Effector memory CD4-positive, alpha-beta T cell (primary cell): ENCODE results near the gene TCAP.
A peak's percentile ranks its signal among the peaks of the same experiment; 100 is the strongest.

Experiments
- DNase-seq, 3 donors: peaks; one replicate each; pipeline ENCODE4 v3.0.0-alpha.2; 2020
- H3K27ac ChIP-seq: 2 replicates; pipeline ENCODE4 v1.7.0; 2013; ENCODE audit warnings: mild to moderate bottlenecking, low read length, moderate library complexity; ENCODE audit not compliant: insufficient read depth, poor library complexity, severe bottlenecking
- H3K27me3 ChIP-seq: replicated peaks from 2 replicates; pipeline ENCODE4 v1.7.0; 2013; ENCODE audit warnings: mild to moderate bottlenecking, low read length; ENCODE audit not compliant: insufficient read depth, control insufficient read depth, poor library complexity, severe bottlenecking
- H3K36me3 ChIP-seq: 2 replicates; pipeline ENCODE4 v1.7.0; 2013; ENCODE audit warnings: mild to moderate bottlenecking, low read length, moderate library complexity; ENCODE audit not compliant: control insufficient read depth, insufficient read depth
- H3K4me1 ChIP-seq: 2 replicates; pipeline ENCODE4 v1.7.0; 2013; ENCODE audit warnings: low read length, mild to moderate bottlenecking; ENCODE audit not compliant: control insufficient read depth, insufficient read depth, poor library complexity, severe bottlenecking
- H3K4me3 ChIP-seq: 2 replicates; pipeline ENCODE4 v1.7.0; 2013; ENCODE audit warnings: low read length, low read depth, mild to moderate bottlenecking; ENCODE audit not compliant: insufficient read depth, poor library complexity, severe bottlenecking
- H3K9me3 ChIP-seq: 2 replicates; pipeline ENCODE4 v1.7.0; 2013; ENCODE audit warnings: mild to moderate bottlenecking, low read length, moderate library complexity; ENCODE audit not compliant: control insufficient read depth

TCAP gene

GRCh38 chr17:39629494-39629880 is 35.7 kb upstream of the TCAP start:
- Histone ChIP-seq H3K27ac (no peak overlapping the region), H3K36me3 (no peaks in the 10 kb centered on the region), H3K27me3 (peaks cover 27% of the 10 kb centered on the region), H3K4me1 (peaks cover 10% of the 10 kb centered on the region), H3K9me3 (no peaks in the 10 kb centered on the region), H3K4me3 (no peak overlapping the region)
- no peak for DNase-seq

- DNase-seq: no peak
These were observed 35.3 kb upstream of the TCAP start for GRCh38 chr17:39629898-39630297.

GRCh38 chr17:39631403-39631802 is 33.7 kb upstream of the TCAP start:
- Histone ChIP-seq H3K9me3 (no peaks in the 10 kb centered on the region), H3K36me3 (no peaks in the 10 kb centered on the region), H3K4me1 (peaks cover 13% of the 10 kb centered on the region), H3K4me3 (no peak overlapping the region), H3K27me3 (peaks cover 16% of the 10 kb centered on the region), H3K27ac (no peak overlapping the region)
- DNase-seq: no peak

More at GRCh38 chr17:39629898-39630297, 35.3 kb upstream of the TCAP start:
- H3K27ac ChIP-seq: no peak overlapping the region
- H3K27me3 ChIP-seq: peaks cover 27% of the 10 kb centered on the region
- H3K4me1 ChIP-seq: peaks cover 10% of the 10 kb centered on the region
- H3K9me3 ChIP-seq: no peaks in the 10 kb centered on the region
- no peak overlapping the region for H3K4me3 ChIP-seq
- H3K36me3 ChIP-seq: no peaks in the 10 kb centered on the region

GRCh38 chr17:39632153-39632941 is 32.8 kb upstream of the TCAP start:
- no peaks in the 10 kb centered on the region for H3K36me3 ChIP-seq
- H3K27ac ChIP-seq: no peak overlapping the region
- H3K4me3 ChIP-seq: no peak overlapping the region
- H3K27me3 ChIP-seq: peaks cover 7% of the 10 kb centered on the region
- peaks cover 9% of the 10 kb centered on the region for H3K4me1 ChIP-seq
- no peak for DNase-seq
- no peaks in the 10 kb centered on the region for H3K9me3 ChIP-seq

GRCh38 chr17:39633570-39634183 is 31.5 kb upstream of the TCAP start:
- Histone ChIP-seq H3K27ac (no peak overlapping the region), H3K4me1 (peaks cover 19% of the 10 kb centered on the region), H3K27me3 (no peaks in the 10 kb centered on the region), H3K4me3 (no peak overlapping the region), H3K9me3 (no peaks in the 10 kb centered on the region), H3K36me3 (no peaks in the 10 kb centered on the region)
- DNase-seq: no peak

GRCh38 chr17:39634384-39634871 is 30.7 kb upstream of the TCAP start:
- H3K4me1 ChIP-seq: peaks cover 21% of the 10 kb centered on the region
- H3K27me3 ChIP-seq: no peaks in the 10 kb centered on the region
- no peaks in the 10 kb centered on the region for H3K9me3 ChIP-seq
- no peaks in the 10 kb centered on the region for H3K36me3 ChIP-seq
- no peak overlapping the region for H3K27ac ChIP-seq
- H3K4me3 ChIP-seq: no peak overlapping the region
- DNase-seq: no peak

GRCh38 chr17:39635614-39636176 is 29.5 kb upstream of the TCAP start:
- no peaks in the 10 kb centered on the region for H3K9me3 ChIP-seq
- no peak overlapping the region for H3K4me3 ChIP-seq
- no peak overlapping the region for H3K27ac ChIP-seq
- peaks cover 21% of the 10 kb centered on the region for H3K4me1 ChIP-seq
- no peaks in the 10 kb centered on the region for H3K36me3 ChIP-seq
- H3K27me3 ChIP-seq: no peaks in the 10 kb centered on the region
- no peak for DNase-seq

GRCh38 chr17:39636587-39636926 is 28.6 kb upstream of the TCAP start:
- Histone ChIP-seq H3K4me3 (peak overlapping the region; percentile 84), H3K36me3 (no peaks in the 10 kb centered on the region), H3K27ac (peak overlapping the region; percentile 87), H3K9me3 (no peaks in the 10 kb centered on the region), H3K4me1 (peaks cover 21% of the 10 kb centered on the region), H3K27me3 (no peaks in the 10 kb centered on the region)
- DNase-seq: no peak

- Histone ChIP-seq H3K36me3 (no peaks in the 10 kb centered on the region), H3K4me1 (peaks cover 23% of the 10 kb centered on the region), H3K27ac (peak within 1 kb of the TSS; percentile 87), H3K4me3 (peak within 1 kb of the TSS; percentile 84), H3K27me3 (no peaks in the 10 kb centered on the region), H3K9me3 (no peaks in the 10 kb centered on the region)
- DNase-seq: peak; percentile 79 to 86 (median 80)
These were observed 28.0 kb upstream of the TCAP start, which contains the start of gene STARD3 for GRCh38 chr17:39636927-39637736. Gene STARD3, plus strand, starts transcription at chr17:39637144. Its CDS starts 16,388 bp downstream, at chr17:39653532.
